ENCODE results near the gene VIT.

DNA sequence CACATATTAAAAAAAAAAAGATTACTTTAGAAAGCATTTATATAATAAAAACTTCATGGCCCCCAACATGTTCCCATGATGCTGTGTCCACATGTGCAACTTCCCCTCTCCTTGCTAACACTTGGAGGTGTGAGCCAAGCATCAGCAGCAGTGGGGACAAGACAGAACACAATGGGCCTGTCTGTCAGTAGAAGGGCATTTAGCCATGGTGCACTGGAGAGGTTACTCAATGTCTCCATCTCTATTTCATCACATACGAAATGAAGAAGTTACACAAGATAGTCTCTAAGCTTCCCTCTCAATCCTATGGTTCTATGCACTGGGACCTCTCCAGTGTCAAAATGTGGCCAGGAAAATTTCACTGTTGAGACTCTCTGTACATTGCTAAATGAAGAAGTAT lies 2.5 kb downstream of the VIT start:
- no peak for TF ChIP-seq POLR2A (IDR thresholded peaks at IDR 0.05)
- no peak for TF ChIP-seq CTCF (IDR thresholded peaks at IDR 0.05)
